GM23248 (cell line): ENCODE data around the gene UBE4A.

Source experiments
- EZH2 ChIP-seq: fragments of 200-600 bp; sonication (generic); IDR thresholded peaks from 2 replicates; pipeline ENCODE4 v1.6.1; 2018; ENCODE audit warnings: antibody characterized with exemption, mild to moderate bottlenecking; ENCODE audit not compliant: insufficient read depth, poor library complexity, severe bottlenecking
- EZH2phosphoT487 ChIP-seq: fragments of 200-600 bp; sonication (generic); IDR thresholded peaks from 2 replicates; pipeline ENCODE4 v1.6.1; 2018; ENCODE audit warnings: antibody characterized with exemption, moderate library complexity, mild to moderate bottlenecking, low read depth; ENCODE audit not compliant: insufficient read depth

- no peak for TF ChIP-seq EZH2
- TF ChIP-seq EZH2phosphoT487: no peak
These were observed 42.6 kb downstream of the UBE4A start for GRCh38 chr11:118401880-118402590.
